ENCODE measurements around the gene TRIM44.
A peak's percentile ranks its signal among the peaks of the same experiment; 100 is the strongest.

The TRIM44 gene

DNA sequence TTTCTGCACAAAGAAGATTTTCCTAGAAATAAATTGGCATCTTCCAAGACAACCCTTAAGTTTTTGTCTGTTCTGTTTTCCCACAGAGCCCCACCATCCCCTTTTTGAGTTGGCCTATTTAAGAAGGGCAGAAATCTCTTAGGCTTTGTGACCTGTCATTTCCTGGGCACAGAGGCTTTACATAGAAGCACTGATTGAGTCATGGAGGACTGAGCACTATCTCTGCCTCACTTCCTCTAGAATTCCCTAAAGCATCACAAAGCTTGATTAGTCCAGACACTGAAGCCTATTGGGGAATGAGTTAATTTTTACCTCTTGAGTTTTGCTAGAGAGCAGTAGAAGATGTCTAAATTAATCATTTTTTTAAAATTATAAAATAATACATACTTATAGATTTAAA is 25.4 kb downstream of the TRIM44 start:
- H3K4me3 ChIP-seq (ENCODE audit: control insufficient read depth, low read depth, low read length): no peak overlapping the region
- DNase-seq (ENCODE audit: low read depth): peak; percentile 71
- TF ChIP-seq, protein P1, sequence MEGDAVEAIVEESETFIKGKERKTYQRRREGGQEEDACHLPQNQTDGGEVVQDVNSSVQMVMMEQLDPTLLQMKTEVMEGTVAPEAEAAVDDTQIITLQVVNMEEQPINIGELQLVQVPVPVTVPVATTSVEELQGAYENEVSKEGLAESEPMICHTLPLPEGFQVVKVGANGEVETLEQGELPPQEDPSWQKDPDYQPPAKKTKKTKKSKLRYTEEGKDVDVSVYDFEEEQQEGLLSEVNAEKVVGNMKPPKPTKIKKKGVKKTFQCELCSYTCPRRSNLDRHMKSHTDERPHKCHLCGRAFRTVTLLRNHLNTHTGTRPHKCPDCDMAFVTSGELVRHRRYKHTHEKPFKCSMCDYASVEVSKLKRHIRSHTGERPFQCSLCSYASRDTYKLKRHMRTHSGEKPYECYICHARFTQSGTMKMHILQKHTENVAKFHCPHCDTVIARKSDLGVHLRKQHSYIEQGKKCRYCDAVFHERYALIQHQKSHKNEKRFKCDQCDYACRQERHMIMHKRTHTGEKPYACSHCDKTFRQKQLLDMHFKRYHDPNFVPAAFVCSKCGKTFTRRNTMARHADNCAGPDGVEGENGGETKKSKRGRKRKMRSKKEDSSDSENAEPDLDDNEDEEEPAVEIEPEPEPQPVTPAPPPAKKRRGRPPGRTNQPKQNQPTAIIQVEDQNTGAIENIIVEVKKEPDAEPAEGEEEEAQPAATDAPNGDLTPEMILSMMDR (conservative IDR thresholded peaks at IDR 0.05; ENCODE audit: control insufficient read depth, insufficient read depth, low read depth, low read length): no peak

DNA sequence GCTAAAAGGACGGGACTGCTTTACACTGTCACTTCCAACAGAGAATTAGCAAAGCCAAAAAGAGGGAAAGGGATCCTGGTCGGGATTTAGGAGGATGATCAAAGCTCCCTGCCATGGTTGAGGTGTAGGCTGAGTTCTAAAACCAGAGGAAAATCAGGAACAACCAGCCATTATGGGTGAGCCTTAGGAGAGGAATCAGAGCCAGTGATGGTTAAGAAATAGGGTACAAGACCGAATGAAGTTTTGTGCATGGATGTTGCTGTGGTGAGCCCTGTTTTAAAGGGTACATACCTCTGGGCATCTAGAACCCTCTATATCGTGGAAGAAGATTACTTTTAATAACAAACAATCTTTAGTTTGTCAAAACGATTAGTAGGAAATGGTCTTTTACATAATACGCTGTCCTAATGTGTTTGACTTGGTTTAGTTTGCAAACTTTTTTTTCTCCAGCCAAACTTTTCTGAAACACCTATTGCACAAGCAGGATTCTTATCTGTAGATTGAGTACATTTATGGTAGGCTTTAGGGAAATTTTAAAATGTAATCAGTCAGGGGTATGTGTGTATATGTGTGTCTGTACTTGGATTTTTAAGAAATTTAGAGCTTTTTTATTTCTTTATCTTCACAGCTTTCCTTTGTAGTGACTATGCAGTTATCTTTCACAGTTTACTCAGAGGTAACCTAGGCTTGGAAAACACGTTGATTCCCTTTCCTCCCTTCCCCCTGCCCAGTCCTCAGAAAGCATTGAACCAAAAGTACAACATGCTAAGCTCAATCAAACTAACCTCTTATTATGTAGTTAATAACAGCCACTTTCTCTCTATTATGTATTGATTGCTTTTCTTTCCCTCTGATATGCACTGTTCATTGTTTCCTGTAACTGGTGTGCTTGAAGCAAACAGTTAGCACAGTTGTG is 26.8 kb downstream of the TRIM44 start:
- H3K4me3 ChIP-seq (ENCODE audit: control insufficient read depth, low read depth, low read length): no peak overlapping the region
- DNase-seq (ENCODE audit: low read depth): no peak
- TF ChIP-seq, protein P1 (conservative IDR thresholded peaks at IDR 0.05; ENCODE audit: control insufficient read depth, insufficient read depth, low read depth, low read length): no peak

DNA sequence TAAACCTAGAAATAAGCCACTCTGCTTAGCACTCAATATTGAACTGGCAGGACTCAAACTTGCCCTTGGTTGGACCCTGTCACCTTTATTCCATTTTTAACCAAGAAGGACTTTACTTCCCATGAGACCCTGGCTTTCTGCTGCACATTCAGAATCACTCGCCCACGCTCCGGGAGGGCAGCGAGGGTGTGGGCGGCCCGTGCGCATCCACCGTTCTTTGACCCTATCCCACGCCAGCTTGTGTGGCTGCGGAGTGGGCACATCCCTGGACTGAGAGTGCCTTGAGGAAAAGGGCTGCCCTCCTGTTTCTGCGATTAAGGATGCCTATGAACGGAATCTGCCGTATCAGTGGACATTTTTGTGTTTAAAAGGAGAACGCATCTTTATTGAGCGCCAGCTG is 39.6 kb downstream of the TRIM44 start:
- no peak overlapping the region for H3K4me3 ChIP-seq (ENCODE audit: control insufficient read depth, low read depth, low read length)
- DNase-seq (ENCODE audit: low read depth): no peak
- TF ChIP-seq, protein P1 (conservative IDR thresholded peaks at IDR 0.05; ENCODE audit: control insufficient read depth, insufficient read depth, low read depth, low read length): no peak

DNA sequence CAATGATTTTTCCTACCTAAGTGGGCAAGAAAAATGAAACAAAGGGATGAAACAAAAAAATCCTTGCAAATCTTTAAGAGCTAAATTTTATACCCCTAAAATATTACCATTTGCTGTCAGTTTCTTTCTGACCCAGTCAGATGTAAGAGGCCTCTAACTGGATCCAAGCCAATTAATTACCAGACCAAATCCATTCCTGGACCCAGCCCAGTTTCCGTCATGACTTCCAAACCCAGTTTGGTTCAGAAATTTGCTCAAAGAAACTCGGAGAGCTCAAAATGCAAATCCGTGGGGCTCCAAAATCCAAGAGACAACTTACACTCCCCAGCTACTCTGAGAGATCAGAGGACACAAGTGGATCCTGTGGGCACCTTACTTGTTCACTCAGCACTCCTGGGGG is 46.8 kb downstream of the TRIM44 start:
- H3K4me3 ChIP-seq (ENCODE audit: control insufficient read depth, low read depth, low read length): no peak overlapping the region
- TF ChIP-seq, protein P1 (conservative IDR thresholded peaks at IDR 0.05; ENCODE audit: control insufficient read depth, insufficient read depth, low read depth, low read length): no peak
- DNase-seq (ENCODE audit: low read depth): no peak

DNA sequence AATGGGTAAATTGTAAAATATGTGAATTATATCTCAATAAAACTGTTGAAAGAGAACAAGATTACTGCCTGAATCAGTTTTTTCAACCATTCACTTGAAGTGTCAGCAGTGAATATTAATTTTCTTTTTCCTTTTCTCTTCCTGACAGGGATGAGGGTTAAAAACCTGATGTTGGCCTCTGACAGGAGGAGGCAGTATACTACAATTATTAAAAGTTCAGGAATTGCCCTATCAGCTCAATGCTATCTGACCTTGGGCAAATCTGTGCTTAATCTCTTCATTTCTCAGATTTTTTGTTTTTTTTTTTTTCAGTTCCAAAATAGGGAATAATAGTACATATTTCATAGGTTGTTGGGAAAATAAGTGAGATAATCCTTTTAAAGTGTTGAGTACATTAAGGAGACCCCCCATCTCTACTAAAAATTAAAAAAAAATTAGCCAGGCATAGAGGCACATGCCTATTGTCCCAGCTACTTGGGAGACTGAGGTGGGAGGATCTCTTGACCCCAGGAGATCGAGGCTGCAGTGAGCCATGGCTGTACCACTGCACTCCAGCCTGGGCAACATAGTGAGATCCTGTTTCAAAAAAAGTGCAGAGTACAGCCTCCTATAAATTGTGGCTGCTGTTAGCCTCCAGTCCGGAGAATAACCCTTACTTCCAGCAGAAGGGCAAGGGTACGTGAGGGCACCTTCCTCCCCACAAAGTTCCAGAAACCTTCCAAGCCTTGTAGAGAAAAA is 48.8 kb downstream of the TRIM44 start:
- DNase-seq (ENCODE audit: low read depth): peak; percentile 11
- TF ChIP-seq, protein P1 (conservative IDR thresholded peaks at IDR 0.05; ENCODE audit: control insufficient read depth, insufficient read depth, low read depth, low read length): peak; percentile 21
- no peak overlapping the region for H3K4me3 ChIP-seq (ENCODE audit: control insufficient read depth, low read depth, low read length)

DNA sequence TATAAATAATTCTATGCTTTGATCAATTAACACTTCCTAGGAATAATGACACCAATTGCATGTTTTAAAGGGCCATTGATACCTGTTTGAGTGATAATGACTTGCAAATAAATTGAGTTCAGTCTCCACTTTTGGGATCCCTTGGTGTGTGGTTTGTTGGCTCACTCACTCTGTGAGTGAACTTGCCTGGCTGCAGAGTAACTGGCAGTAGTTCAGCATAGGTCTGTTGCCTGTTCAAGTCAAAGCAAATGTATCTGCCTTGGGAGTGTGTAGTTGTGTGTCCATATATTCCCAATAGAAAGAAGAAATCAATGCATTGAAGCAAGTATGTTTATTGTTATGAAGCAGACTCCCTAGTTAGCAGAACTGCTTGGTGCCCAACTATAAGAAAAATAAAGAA is 49.3 kb downstream of the TRIM44 start:
- DNase-seq (ENCODE audit: low read depth): no peak
- H3K4me3 ChIP-seq (ENCODE audit: control insufficient read depth, low read depth, low read length): no peak overlapping the region
- TF ChIP-seq, protein P1 (conservative IDR thresholded peaks at IDR 0.05; ENCODE audit: control insufficient read depth, insufficient read depth, low read depth, low read length): no peak
